Measurements from ENCODE around the gene LIPT2.

GRCh38 chr11:74533421-74533820 is 39.9 kb upstream of the LIPT2 start:
- TF ChIP-seq POLR2AphosphoS5 (IDR thresholded peaks at IDR 0.05) (no peak), CTCF (IDR thresholded peaks at IDR 0.05) (no peak), EP300 (IDR thresholded peaks at IDR 0.05) (no peak)

All from sigmoid colon (tissue), 4 donors.